ENCODE measurements around the gene ABHD14A.

ABHD14A gene

DNA sequence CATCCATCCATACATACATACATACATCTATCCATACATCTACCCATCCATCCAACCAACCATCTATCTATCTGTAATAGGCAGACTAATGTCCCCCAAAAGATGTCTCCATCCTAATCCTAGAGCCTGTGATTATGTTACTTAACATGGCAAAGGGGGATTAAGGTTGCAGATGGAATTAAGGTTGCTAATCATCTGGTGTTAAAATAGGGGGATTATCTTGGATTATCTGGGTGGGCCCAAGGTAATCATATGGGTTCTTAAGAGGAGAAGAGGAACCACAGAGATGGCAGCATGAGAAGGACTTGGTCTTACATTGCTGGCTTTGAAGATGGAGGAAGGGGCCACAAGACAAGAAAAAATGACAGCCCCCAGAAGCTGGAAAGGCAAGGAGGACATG, 35.6 kb downstream of the ABHD14A start:
- no peaks in the 10 kb centered on the region for H3K36me3 ChIP-seq (ENCODE audit: control insufficient read depth, insufficient read depth, low read length)
- no peaks in the 10 kb centered on the region for H3K27me3 ChIP-seq (ENCODE audit: control insufficient read depth, insufficient read depth, low read length)
- no peak overlapping the region for H3K4me3 ChIP-seq (ENCODE audit: low read depth, low read length)
- no peaks in the 10 kb centered on the region for H3K9me3 ChIP-seq (ENCODE audit: control insufficient read depth, insufficient read depth, low read length)
- no peak overlapping the region for H3K9ac ChIP-seq (ENCODE audit: low read depth, low read length)
- peaks cover 6% of the 10 kb centered on the region for H3K4me1 ChIP-seq (ENCODE audit: control insufficient read depth, insufficient read depth, low read length)

- Histone ChIP-seq H3K4me3 (ENCODE audit: low read depth, low read length) (no peak overlapping the region), H3K27me3 (ENCODE audit: control insufficient read depth, insufficient read depth, low read length) (no peaks in the 10 kb centered on the region), H3K4me1 (ENCODE audit: control insufficient read depth, insufficient read depth, low read length) (no peaks in the 10 kb centered on the region), H3K36me3 (ENCODE audit: control insufficient read depth, insufficient read depth, low read length) (no peaks in the 10 kb centered on the region), H3K9ac (ENCODE audit: low read depth, low read length) (no peak overlapping the region), H3K9me3 (ENCODE audit: control insufficient read depth, insufficient read depth, low read length) (no peaks in the 10 kb centered on the region)
Measured at GRCh38 chr3:52012699-52013098, 37.8 kb downstream of the ABHD14A start.

DNA sequence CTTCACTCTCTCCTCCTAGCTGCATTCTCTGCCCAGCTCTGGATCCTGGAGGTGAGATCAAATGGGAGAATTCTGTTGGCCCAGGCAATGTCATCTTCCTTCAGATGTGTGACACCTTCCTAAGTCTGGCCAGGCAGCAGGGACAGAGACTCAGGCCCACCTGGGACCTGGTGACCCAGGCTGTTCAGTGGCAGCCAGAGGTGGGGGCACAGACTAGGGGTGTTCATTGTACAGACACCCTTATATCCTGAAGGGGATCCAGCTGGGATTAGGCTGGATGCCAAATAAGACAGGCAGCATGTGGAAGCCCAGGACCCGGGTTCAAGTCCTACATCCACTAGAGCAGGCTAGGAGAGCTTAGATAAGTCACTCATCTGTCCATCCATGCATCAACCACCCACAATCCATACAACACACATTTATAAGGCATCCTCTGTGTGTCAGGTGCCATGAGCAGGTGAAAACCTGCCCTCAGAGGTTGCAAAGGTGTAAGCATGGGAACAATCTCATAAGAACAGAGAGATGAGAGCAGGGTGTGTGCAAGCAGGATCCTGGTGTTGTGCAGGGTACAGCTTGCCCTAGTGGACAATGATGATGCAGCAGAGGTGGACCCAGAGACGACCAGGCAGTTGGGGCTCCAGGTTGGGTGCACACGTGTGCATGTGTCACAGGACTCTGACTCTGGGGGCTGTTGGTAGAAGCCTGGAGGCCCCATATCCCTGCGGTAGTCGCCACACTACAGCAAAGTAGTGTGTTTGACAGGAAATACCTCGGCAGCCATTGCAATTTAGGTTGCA, 39.1 kb downstream of the ABHD14A start:
- H3K36me3 ChIP-seq (ENCODE audit: control insufficient read depth, insufficient read depth, low read length), result no peaks in the 10 kb centered on the region
- no peaks in the 10 kb centered on the region for H3K9me3 ChIP-seq (ENCODE audit: control insufficient read depth, insufficient read depth, low read length)
- H3K27me3 ChIP-seq (ENCODE audit: control insufficient read depth, insufficient read depth, low read length), result no peaks in the 10 kb centered on the region
- H3K4me3 ChIP-seq (ENCODE audit: low read depth, low read length), result no peak overlapping the region
- no peak overlapping the region for H3K9ac ChIP-seq (ENCODE audit: low read depth, low read length)
- no peaks in the 10 kb centered on the region for H3K4me1 ChIP-seq (ENCODE audit: control insufficient read depth, insufficient read depth, low read length)

DNA sequence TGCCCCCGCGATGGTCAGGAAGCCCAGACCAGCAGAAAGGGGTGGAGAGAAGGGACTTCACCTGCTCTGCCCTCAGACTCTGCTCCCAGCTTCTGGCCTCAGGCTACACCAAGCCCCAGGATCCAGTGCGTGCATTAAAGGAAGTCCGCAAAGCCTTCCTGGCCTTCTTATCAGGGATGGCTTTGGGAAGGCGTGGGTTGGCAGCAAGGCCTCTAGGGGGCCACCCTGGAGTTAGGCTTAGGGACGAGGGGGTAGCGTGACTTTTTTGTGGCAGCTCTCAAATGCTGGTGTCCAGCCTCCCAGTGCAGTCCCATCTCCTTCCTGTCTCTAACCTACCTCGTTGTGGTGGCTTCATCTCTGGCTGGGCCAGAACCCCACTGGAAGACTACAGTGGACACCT, 39.7 kb downstream of the ABHD14A start:
- no peaks in the 10 kb centered on the region for H3K9me3 ChIP-seq (ENCODE audit: control insufficient read depth, insufficient read depth, low read length)
- no peak overlapping the region for H3K9ac ChIP-seq (ENCODE audit: low read depth, low read length)
- H3K27me3 ChIP-seq (ENCODE audit: control insufficient read depth, insufficient read depth, low read length), result no peaks in the 10 kb centered on the region
- no peak overlapping the region for H3K4me3 ChIP-seq (ENCODE audit: low read depth, low read length)
- H3K4me1 ChIP-seq (ENCODE audit: control insufficient read depth, insufficient read depth, low read length), result no peaks in the 10 kb centered on the region
- H3K36me3 ChIP-seq (ENCODE audit: control insufficient read depth, insufficient read depth, low read length), result no peaks in the 10 kb centered on the region

- no peak overlapping the region for H3K4me3 ChIP-seq (ENCODE audit: low read depth, low read length)
- no peaks in the 10 kb centered on the region for H3K4me1 ChIP-seq (ENCODE audit: control insufficient read depth, insufficient read depth, low read length)
- H3K36me3 ChIP-seq (ENCODE audit: control insufficient read depth, insufficient read depth, low read length), result no peaks in the 10 kb centered on the region
Measured at GRCh38 chr3:52015438-52016228, 40.8 kb downstream of the ABHD14A start.

DNA sequence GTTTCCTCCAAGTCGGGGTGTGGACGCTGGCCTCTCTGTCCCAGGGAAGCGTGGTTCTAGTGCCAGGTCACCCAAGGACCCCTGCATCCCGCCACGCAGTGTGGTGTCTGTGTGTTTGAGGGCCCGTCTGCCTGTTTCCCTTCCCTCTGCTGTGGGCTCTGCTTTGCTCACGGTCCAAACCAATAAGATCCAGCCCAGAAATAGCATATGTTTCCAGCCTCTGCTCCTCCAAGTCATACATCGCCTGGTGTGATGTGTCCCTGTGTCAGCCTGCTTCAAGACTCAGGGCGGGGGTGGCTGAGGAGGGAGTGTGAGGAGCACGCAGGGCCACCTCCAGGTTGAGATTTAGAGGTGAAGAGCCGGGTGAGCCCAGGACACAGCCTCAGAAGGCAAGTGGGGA, 42.7 kb downstream of the ABHD14A start:
- Histone ChIP-seq H3K9me3 (ENCODE audit: control insufficient read depth, insufficient read depth, low read length) (no peaks in the 10 kb centered on the region), H3K4me3 (ENCODE audit: low read depth, low read length) (no peak overlapping the region), H3K9ac (ENCODE audit: low read depth, low read length) (no peak overlapping the region), H3K36me3 (ENCODE audit: control insufficient read depth, insufficient read depth, low read length) (no peaks in the 10 kb centered on the region), H3K4me1 (ENCODE audit: control insufficient read depth, insufficient read depth, low read length) (no peaks in the 10 kb centered on the region), H3K27me3 (ENCODE audit: control insufficient read depth, insufficient read depth, low read length) (no peaks in the 10 kb centered on the region)

More at GRCh38 chr3:52015438-52016228, 40.8 kb downstream of the ABHD14A start:
- H3K9ac ChIP-seq (ENCODE audit: low read depth, low read length), result no peak overlapping the region
- H3K9me3 ChIP-seq (ENCODE audit: control insufficient read depth, insufficient read depth, low read length), result no peaks in the 10 kb centered on the region
- H3K27me3 ChIP-seq (ENCODE audit: control insufficient read depth, insufficient read depth, low read length), result no peaks in the 10 kb centered on the region

DNA sequence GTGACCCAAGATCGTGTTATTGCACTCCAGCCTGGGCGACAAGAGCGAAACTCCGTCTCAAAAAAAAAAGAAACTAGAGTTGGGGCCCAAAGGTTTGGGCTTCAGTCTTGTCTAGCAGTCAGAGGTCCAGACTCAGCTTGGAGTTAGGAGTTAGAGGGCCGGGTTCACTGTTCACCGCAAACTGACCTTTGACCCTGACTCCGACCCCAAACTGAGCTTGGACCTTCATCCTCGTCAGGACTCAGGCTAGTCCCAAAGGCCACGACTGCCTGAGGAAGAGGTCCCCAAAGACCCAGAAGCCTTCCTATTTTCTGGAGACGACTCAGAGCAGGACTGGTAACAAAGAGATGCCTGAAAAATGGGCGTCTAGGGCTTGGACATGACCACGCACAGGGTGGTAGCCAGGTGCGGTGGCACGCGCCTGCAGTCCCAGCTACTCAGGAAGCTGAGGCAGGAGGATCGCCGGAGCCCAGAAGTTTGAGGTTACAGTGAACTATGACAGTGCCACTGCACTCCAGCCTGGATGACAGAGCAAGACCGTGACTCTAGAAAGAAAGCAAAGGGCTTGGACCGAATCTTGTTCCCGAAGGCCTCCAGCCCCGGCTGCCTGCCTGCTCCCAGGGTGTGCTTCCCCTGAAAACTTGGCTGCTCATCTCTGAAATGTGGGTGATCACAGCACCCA, 43.6 kb downstream of the ABHD14A start:
- peaks cover 5% of the 10 kb centered on the region for H3K4me1 ChIP-seq (ENCODE audit: control insufficient read depth, insufficient read depth, low read length)
- H3K27me3 ChIP-seq (ENCODE audit: control insufficient read depth, insufficient read depth, low read length), result no peaks in the 10 kb centered on the region
- H3K9ac ChIP-seq (ENCODE audit: low read depth, low read length), result no peak overlapping the region

GRCh38 chr3:52019352-52020080, 44.7 kb downstream of the ABHD14A start:
- Histone ChIP-seq H3K4me3 (ENCODE audit: low read depth, low read length) (no peak overlapping the region), H3K9ac (ENCODE audit: low read depth, low read length) (no peak overlapping the region)

More for the DNA sequence above, 43.6 kb downstream of the ABHD14A start:
- Histone ChIP-seq H3K36me3 (ENCODE audit: control insufficient read depth, insufficient read depth, low read length) (no peaks in the 10 kb centered on the region), H3K9me3 (ENCODE audit: control insufficient read depth, insufficient read depth, low read length) (no peaks in the 10 kb centered on the region), H3K4me3 (ENCODE audit: low read depth, low read length) (no peak overlapping the region)

DNA sequence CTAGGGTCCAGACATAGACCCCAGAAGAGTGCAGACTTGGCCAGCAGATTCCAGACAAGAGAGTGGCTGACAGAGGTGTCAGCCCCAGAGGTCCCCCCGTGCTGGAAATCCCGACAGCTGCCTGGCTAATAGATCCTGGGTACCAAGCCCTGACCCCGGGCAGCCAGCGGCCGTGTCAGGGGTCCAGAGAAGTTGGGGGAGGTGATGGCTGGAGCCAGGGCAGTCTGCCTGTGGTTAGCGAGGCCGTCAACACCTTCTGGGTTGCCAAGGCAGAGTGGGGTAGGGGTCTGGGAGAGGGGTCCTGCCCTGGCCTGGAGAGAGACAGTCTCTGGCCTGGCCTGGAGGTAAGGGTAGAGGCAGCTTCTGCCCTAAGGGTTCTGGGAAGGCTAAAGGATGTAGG, 45.9 kb downstream of the ABHD14A start:
- Histone ChIP-seq H3K4me1 (ENCODE audit: control insufficient read depth, insufficient read depth, low read length) (peaks cover 5% of the 10 kb centered on the region), H3K9me3 (ENCODE audit: control insufficient read depth, insufficient read depth, low read length) (no peaks in the 10 kb centered on the region), H3K36me3 (ENCODE audit: control insufficient read depth, insufficient read depth, low read length) (no peaks in the 10 kb centered on the region), H3K9ac (ENCODE audit: low read depth, low read length) (no peak overlapping the region), H3K4me3 (ENCODE audit: low read depth, low read length) (no peak overlapping the region), H3K27me3 (ENCODE audit: control insufficient read depth, insufficient read depth, low read length) (no peaks in the 10 kb centered on the region)

More at GRCh38 chr3:52019352-52020080, 44.7 kb downstream of the ABHD14A start:
- H3K36me3 ChIP-seq (ENCODE audit: control insufficient read depth, insufficient read depth, low read length), result no peaks in the 10 kb centered on the region
- no peaks in the 10 kb centered on the region for H3K27me3 ChIP-seq (ENCODE audit: control insufficient read depth, insufficient read depth, low read length)
- peaks cover 5% of the 10 kb centered on the region for H3K4me1 ChIP-seq (ENCODE audit: control insufficient read depth, insufficient read depth, low read length)
- H3K9me3 ChIP-seq (ENCODE audit: control insufficient read depth, insufficient read depth, low read length), result no peaks in the 10 kb centered on the region

- Histone ChIP-seq H3K4me1 (ENCODE audit: control insufficient read depth, insufficient read depth, low read length) (peaks cover 5% of the 10 kb centered on the region), H3K9ac (ENCODE audit: low read depth, low read length) (no peak overlapping the region), H3K27me3 (ENCODE audit: control insufficient read depth, insufficient read depth, low read length) (no peaks in the 10 kb centered on the region), H3K9me3 (ENCODE audit: control insufficient read depth, insufficient read depth, low read length) (no peaks in the 10 kb centered on the region), H3K4me3 (ENCODE audit: low read depth, low read length) (no peak overlapping the region), H3K36me3 (ENCODE audit: control insufficient read depth, insufficient read depth, low read length) (no peaks in the 10 kb centered on the region)
Measured at GRCh38 chr3:52021489-52022268, 46.8 kb downstream of the ABHD14A start.
